Measurements from ENCODE around the gene CHMP3.

- TF ChIP-seq, protein P1, sequence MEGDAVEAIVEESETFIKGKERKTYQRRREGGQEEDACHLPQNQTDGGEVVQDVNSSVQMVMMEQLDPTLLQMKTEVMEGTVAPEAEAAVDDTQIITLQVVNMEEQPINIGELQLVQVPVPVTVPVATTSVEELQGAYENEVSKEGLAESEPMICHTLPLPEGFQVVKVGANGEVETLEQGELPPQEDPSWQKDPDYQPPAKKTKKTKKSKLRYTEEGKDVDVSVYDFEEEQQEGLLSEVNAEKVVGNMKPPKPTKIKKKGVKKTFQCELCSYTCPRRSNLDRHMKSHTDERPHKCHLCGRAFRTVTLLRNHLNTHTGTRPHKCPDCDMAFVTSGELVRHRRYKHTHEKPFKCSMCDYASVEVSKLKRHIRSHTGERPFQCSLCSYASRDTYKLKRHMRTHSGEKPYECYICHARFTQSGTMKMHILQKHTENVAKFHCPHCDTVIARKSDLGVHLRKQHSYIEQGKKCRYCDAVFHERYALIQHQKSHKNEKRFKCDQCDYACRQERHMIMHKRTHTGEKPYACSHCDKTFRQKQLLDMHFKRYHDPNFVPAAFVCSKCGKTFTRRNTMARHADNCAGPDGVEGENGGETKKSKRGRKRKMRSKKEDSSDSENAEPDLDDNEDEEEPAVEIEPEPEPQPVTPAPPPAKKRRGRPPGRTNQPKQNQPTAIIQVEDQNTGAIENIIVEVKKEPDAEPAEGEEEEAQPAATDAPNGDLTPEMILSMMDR (conservative IDR thresholded peaks at IDR 0.05 in 1 of 2, IDR thresholded peaks at IDR 0.05 in 1 of 2; ENCODE audit: low read depth in 1 of 2, low read length in 2 of 2): no peak
- no peak for TF ChIP-seq EZH2 (IDR thresholded peaks at IDR 0.05; ENCODE audit: low read length, missing control alignments)
Measured at GRCh38 chr2:86471637-86472036, 91.6 kb downstream of the CHMP3 start.
